GM12878 (cell line): ENCODE data around the gene NOTCH3. TPM values are rescaled to one million over a fixed set of nuclear protein-coding genes. Genes with fewer than 3 reads are reported as not detected.

ENCODE experiments used
- ATAC-seq: fragments of 200-7000 bp; cut with Tn5 transposase; 3 replicates; pipeline ENCODE4 v1.9.1; 2020; ENCODE audit warnings: mild to moderate bottlenecking, moderate library complexity
- BruUV-seq: library from RNA; stranded (reverse); fragments of 400-500 nt; replicated peaks from 2 replicates; lab custom pipeline; 2021; lab: Mats Ljungman, UMichigan
- CTCF ChIA-PET: fragments of 300-600 bp; sonication (Branson Sonifier 250); formaldehyde crosslinking; extraction: SDS; loops from one replicate; lab custom pipeline; 2021; ENCODE audit warnings: inconsistent platforms; lab: Yijun Ruan, JAX
- POLR2A ChIA-PET: fragments of 350-600 bp; formaldehyde crosslinking; extraction: SDS; loops from one replicate; lab custom pipeline; 2021; ENCODE audit warnings: inconsistent platforms; lab: Charles Lee
- RAD21 ChIA-PET: fragments of 300-600 bp; sonication (Branson Sonifier 250); formaldehyde crosslinking; loops from one replicate; lab custom pipeline; 2023; ENCODE audit warnings: antibody characterized with exemption; ENCODE audit not compliant: unreplicated experiment; lab: Charles Lee
- SMC1A ChIA-PET: fragments of 300-600 bp; sonication (Branson Sonifier 250); formaldehyde crosslinking; loops from one replicate; lab custom pipeline; 2023; ENCODE audit not compliant: unreplicated experiment, uncharacterized antibody; lab: Charles Lee
- DNase-seq: peaks from one replicate; pipeline ENCODE4 v3.0.0-alpha.2; 2011; ENCODE audit warnings: low read depth, low spot score
- FAIRE-seq: peaks from 3 replicates; lab custom pipeline; 2011; peaks lifted over from hg19 to GRCh38; lab: Jason Lieb, UNC
- H2AFZ ChIP-seq: 2 replicates; pipeline ENCODE4 v1.6.0; 2011; ENCODE audit warnings: low read depth, low read length, control low read depth; ENCODE audit not compliant: control insufficient read depth
- H3K27ac ChIP-seq: 2 replicates; pipeline ENCODE4 v1.5.1; 2011; ENCODE audit warnings: control low read depth; ENCODE audit not compliant: control insufficient read depth, insufficient read depth
- H3K27me3 ChIP-seq, 2 experiments: replicated peaks in 1 of 2; 2 replicates each; pipeline versions ENCODE4 v1.6.0 to v1.6.1; 2011; ENCODE audit warnings: low read length in 1 of 2; ENCODE audit not compliant: control insufficient read depth in 2 of 2, insufficient read depth in 2 of 2
- H3K36me3 ChIP-seq, 2 experiments: 2 replicates each; pipeline ENCODE4 v1.5.1; 2011; ENCODE audit warnings: low read length in 1 of 2; ENCODE audit not compliant: control insufficient read depth in 2 of 2, insufficient read depth in 2 of 2
- H3K4me1 ChIP-seq: 2 replicates; pipeline ENCODE4 v1.6.1; 2011; ENCODE audit warnings: mild to moderate bottlenecking, low read length, moderate library complexity, mixed read lengths; ENCODE audit not compliant: control insufficient read depth, insufficient read depth
- H3K4me2 ChIP-seq: 2 replicates; pipeline ENCODE4 v1.6.0; 2011; ENCODE audit warnings: control low read depth; ENCODE audit not compliant: control insufficient read depth, insufficient read depth
- H3K4me3 ChIP-seq: fragments of 200-600 bp; sonication (generic); 2 replicates; pipeline ENCODE4 v1.5.1; 2016
- H3K79me2 ChIP-seq: 2 replicates; pipeline ENCODE4 v1.6.0; 2011; ENCODE audit warnings: low read length; ENCODE audit not compliant: control insufficient read depth, insufficient read depth
- H3K9ac ChIP-seq: 2 replicates; pipeline ENCODE4 v1.8.0; 2011; ENCODE audit warnings: low read length, control low read depth, mixed read lengths; ENCODE audit not compliant: control insufficient read depth, insufficient read depth
- H3K9me3 ChIP-seq: replicated peaks from 3 replicates; pipeline ENCODE4 v1.5.1; 2011; ENCODE audit warnings: mild to moderate bottlenecking, low read length; ENCODE audit not compliant: control insufficient read depth, insufficient read depth
- H4K20me1 ChIP-seq: 2 replicates; pipeline ENCODE4 v1.6.0; 2011; ENCODE audit not compliant: control insufficient read depth, insufficient read depth
- ASH2L ChIP-seq: fragments of 300-600, 200-600 bp; sonication (generic); IDR thresholded peaks from 2 replicates; pipeline ENCODE4 v1.6.1; 2017; ENCODE audit warnings: low read depth, mild to moderate bottlenecking, borderline replicate concordance
- CHD1 ChIP-seq: IDR thresholded peaks from 2 replicates; pipeline ENCODE4 v1.6.1; 2012; ENCODE audit warnings: low read depth, low read length, improper control_type of control experiment
- ELK1 ChIP-seq: IDR thresholded peaks from 2 replicates; pipeline ENCODE4 v1.6.1; 2012; ENCODE audit warnings: low read depth, low read length, improper control_type of control experiment
- FOS ChIP-seq: IDR thresholded peaks from 3 replicates; pipeline ENCODE4 v1.6.1; 2011; ENCODE audit warnings: borderline replicate concordance; ENCODE audit not compliant: insufficient read length; ENCODE audit errors: extremely low read depth
- NFYA ChIP-seq: IDR thresholded peaks from 2 replicates; pipeline ENCODE4 v1.6.1; 2011; ENCODE audit warnings: low read depth, mild to moderate bottlenecking, low read length, improper control_type of control experiment, borderline replicate concordance
- NRF1 ChIP-seq: conservative IDR thresholded peaks from 2 replicates; pipeline ENCODE4 v1.6.1; 2011; ENCODE audit warnings: mild to moderate bottlenecking, low read depth, low read length, improper control_type of control experiment
- PML ChIP-seq: IDR thresholded peaks from 2 replicates; pipeline ENCODE4 v1.6.1; 2012; ENCODE audit warnings: low read length, inconsistent platforms
- POU2F2 ChIP-seq: IDR thresholded peaks from 3 replicates; pipeline ENCODE4 v1.6.1; 2011; ENCODE audit warnings: low read depth, mild to moderate bottlenecking, low read length, borderline replicate concordance
- RCOR1 ChIP-seq: conservative IDR thresholded peaks from 2 replicates; pipeline ENCODE4 v1.6.1; 2012; ENCODE audit warnings: low read depth, low read length, improper control_type of control experiment
- SREBF1 ChIP-seq: IDR thresholded peaks from 2 replicates; pipeline ENCODE4 v1.6.1; 2012; ENCODE audit warnings: mild to moderate bottlenecking, low read length
- SUZ12 ChIP-seq: fragments of 200-600 bp; sonication (generic); IDR thresholded peaks from one replicate; pipeline ENCODE4 v1.6.1; 2018; ENCODE audit warnings: antibody characterized with exemption, mild to moderate bottlenecking; ENCODE audit not compliant: unreplicated experiment
- ZNF274 ChIP-seq: IDR thresholded peaks from one replicate; pipeline ENCODE4 v1.8.0; 2011; ENCODE audit not compliant: insufficient read length, insufficient read depth
- ZNF384 ChIP-seq: IDR thresholded peaks from 2 replicates; pipeline ENCODE4 v1.6.1; 2012; ENCODE audit warnings: low read depth, mild to moderate bottlenecking, low read length, improper control_type of control experiment, borderline replicate concordance
- ZSCAN29 ChIP-seq: fragments of 450-650 bp; IDR thresholded peaks from 2 replicates; pipeline ENCODE4 v1.6.1; 2017; ENCODE audit warnings: mild to moderate bottlenecking, moderate library complexity
- ZZZ3 ChIP-seq: IDR thresholded peaks from 2 replicates; pipeline ENCODE4 v1.6.1; 2011; ENCODE audit warnings: low read depth; ENCODE audit not compliant: control insufficient read depth, insufficient read length
- WGBS: methylation state at CpG from one replicate; pipeline ENCODE4 v1.1.6; 2016; ENCODE audit warnings: low lambda C conversion rate; ENCODE audit not compliant: insufficient replicate concordance, insufficient coverage; ENCODE audit errors: missing lambda C conversion rate; 5-methylcytosine and 5-hydroxymethylcytosine counted together
- in situ Hi-C: fragments of 300-500 bp; cut with MboI; formaldehyde crosslinking; loops from 9 replicates; pipeline ENCODE4 v1.14.3; 2018; ENCODE audit warnings: mixed read lengths
- intact Hi-C: fragments of 100-400 bp; cut with micrococcal nuclease; formaldehyde crosslinking; loops from one replicate; pipeline ENCODE4 v1.14.2; 2022; ENCODE audit not compliant: unreplicated experiment
- polyA plus RNA-seq, 11 experiments: library from polyadenylated mRNA; depleted of rRNA in 4 of 11; unstranded in 6 of 11; stranded (reverse) in 5 of 11; fragments of >200 nt; fragmentation: Nextera tagmentation in 4 of 11; fragmentation: Illumina TruSeq in 1 of 11; extraction: Ambion mirVana in 4 of 11; extraction: Trizol in 1 of 11; gene quantifications; 1 replicate in 1 of 11; 2 replicates in 10 of 11; pipeline versions ENCODE4 v1.2.1 to v1.2.3, GENCODE V29; 2011 to 2016; ENCODE audit warnings: inconsistent platforms in 2 of 11, missing spikeins in 2 of 11, low read depth in 1 of 11
- total RNA-seq, 4 experiments: library from RNA; depleted of rRNA in 3 of 4; stranded (reverse); fragments of >200 nt in 3 of 4; fragmentation: Illumina TruSeq in 1 of 4; extraction: Trizol in 1 of 4; gene quantifications; 2 replicates each; pipeline versions ENCODE4 v1.2.1 to v1.2.3, GENCODE V29; 2013 to 2021
- TF ChIP-seq, protein P1 (sequence below): fragments of 450-650 bp; IDR thresholded peaks from 2 replicates; pipeline ENCODE4 v1.6.1; 2016; ENCODE audit warnings: mild to moderate bottlenecking

Gene NOTCH3
- total and polyA plus RNA-seq, 10 of the 15 experiments (the other 5 are each of a cell fraction or from before 2014, with no cell fraction given): 0.01 to 0.42 (median 0.10) TPM; not detected in 5

GRCh38 chr19:15125232-15126067 is 75.3 kb downstream of the NOTCH3 start (continued):
- no peak for TF ChIP-seq ZSCAN29
- TF ChIP-seq ELK1: no peak
- no peak for TF ChIP-seq SREBF1
- no peak for TF ChIP-seq ZZZ3
- no peak for TF ChIP-seq ASH2L
- TF ChIP-seq POU2F2: peak; percentile 61; the same call in 2 of the 3 replicates

- no peaks in the 10 kb centered on the region for H3K9me3 ChIP-seq
- H3K4me1 ChIP-seq: peaks cover 6% of the 10 kb centered on the region
- peak overlapping the region; percentile 79 for H3K4me2 ChIP-seq
- intact Hi-C loops: no loop called here
- no peak for DNase-seq
- ChIA-PET SMC1A (interaction anchor here (0.6 kb wide), 1 partner anchor 1155 kb away, joined by 3 read pairs; no protein-coding TSS in a partner anchor), RAD21 (no interaction called here), POLR2A (interaction anchor here (1.5 kb wide), 1 partner anchor 255 kb away, joined by 3 read pairs; the partner anchor contains the start of gene AKAP8), CTCF (interaction anchor here (0.8 to 2.9 kb wide), 4 partner anchors 23 to 136 kb away, joined by 3 to 21 read pairs (median 5); no protein-coding TSS in a partner anchor)
- no peak for FAIRE-seq
- WGBS: 4% methylated on average over 32 of the region's 33 CpGs
- peak overlapping the region; percentile 69 for H3K9ac ChIP-seq
- no peaks in the 10 kb centered on the region for H4K20me1 ChIP-seq
- in situ Hi-C loops: no loop called here
- peak overlapping the region; percentile 82 for H3K4me3 ChIP-seq
- no peaks in the 10 kb centered on the region for H3K27me3 ChIP-seq
- no peak; the same call in 2 of the 3 replicates for ATAC-seq
- peak overlapping the region; percentile 96 for H2AFZ ChIP-seq
- H3K27ac ChIP-seq: peak overlapping the region; percentile 76
- H3K79me2 ChIP-seq: peaks cover 7% of the 10 kb centered on the region
- no TSS peak for BruUV-seq
- H3K36me3 ChIP-seq: peaks cover 0 to 1% of the 10 kb centered on the region in 2 experiments; a peak in 2 of 4 replicates
- TF ChIP-seq NRF1 (no peak), NFYA (no peak), ZNF384 (no peak), RCOR1 (no peak), CHD1 (0 out of 2 replicates have a peak, but pooled peaks have one; percentile 28), FOS (no peak), PML (no peak), SUZ12 (no peak), ZNF274 (no peak)
- TF ChIP-seq, protein P1, sequence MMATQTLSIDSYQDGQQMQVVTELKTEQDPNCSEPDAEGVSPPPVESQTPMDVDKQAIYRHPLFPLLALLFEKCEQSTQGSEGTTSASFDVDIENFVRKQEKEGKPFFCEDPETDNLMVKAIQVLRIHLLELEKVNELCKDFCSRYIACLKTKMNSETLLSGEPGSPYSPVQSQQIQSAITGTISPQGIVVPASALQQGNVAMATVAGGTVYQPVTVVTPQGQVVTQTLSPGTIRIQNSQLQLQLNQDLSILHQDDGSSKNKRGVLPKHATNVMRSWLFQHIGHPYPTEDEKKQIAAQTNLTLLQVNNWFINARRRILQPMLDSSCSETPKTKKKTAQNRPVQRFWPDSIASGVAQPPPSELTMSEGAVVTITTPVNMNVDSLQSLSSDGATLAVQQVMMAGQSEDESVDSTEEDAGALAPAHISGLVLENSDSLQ: no peak
These were observed 76.1 kb downstream of the NOTCH3 start for GRCh38 chr19:15124572-15125231.
